GM06990 (cell line): ENCODE measurements around the gene LIN7C.

Experiments
- DNase-seq: peaks from one replicate; pipeline ENCODE4 v3.0.0-alpha.2; 2011; ENCODE audit not compliant: insufficient read length; ENCODE audit errors: extremely low read depth
- H3K27me3 ChIP-seq: replicated peaks from 2 replicates; pipeline ENCODE4 v1.6.0; 2011; ENCODE audit warnings: low read length; ENCODE audit not compliant: control insufficient read depth, insufficient read depth
- H3K36me3 ChIP-seq: 2 replicates; pipeline ENCODE4 v1.5.1; 2011; ENCODE audit warnings: low read length; ENCODE audit not compliant: control insufficient read depth, insufficient read depth
- H3K4me3 ChIP-seq: replicated peaks from 2 replicates; pipeline ENCODE4 v1.5.1; 2011; ENCODE audit warnings: low read depth, mild to moderate bottlenecking, control low read depth, low read length
- TF ChIP-seq, protein P1 (sequence below): IDR thresholded peaks from 2 replicates; pipeline ENCODE4 v1.5.1; 2011; ENCODE audit warnings: low read length, control low read depth, mild to moderate bottlenecking, inconsistent platforms; ENCODE audit not compliant: insufficient read depth, poor library complexity, severe bottlenecking

LIN7C gene

DNA sequence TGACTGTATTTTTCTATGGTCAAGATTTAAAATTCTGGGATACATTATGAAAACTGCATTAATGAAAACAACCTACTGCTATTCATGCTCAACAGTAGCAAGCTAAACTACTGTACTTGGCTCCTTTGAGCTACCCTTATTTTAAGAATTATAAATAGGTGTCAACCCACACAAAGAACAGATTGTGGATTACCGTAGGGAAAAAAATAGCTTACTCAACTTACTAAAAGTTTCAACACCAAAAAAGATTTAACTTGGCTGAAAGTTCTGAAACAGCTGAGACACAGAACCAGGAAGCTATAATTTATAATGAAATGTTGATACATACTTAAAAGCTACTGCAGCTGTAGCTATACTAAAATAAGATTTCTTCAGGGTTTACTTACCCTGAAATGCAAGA lies 10.1 kb downstream of the LIN7C start:
- Histone ChIP-seq H3K4me3 (no peak overlapping the region), H3K36me3 (peaks cover 2% of the 10 kb centered on the region; the same call in 1 of the 2 replicates), H3K27me3 (no peaks in the 10 kb centered on the region)
- TF ChIP-seq, protein P1, sequence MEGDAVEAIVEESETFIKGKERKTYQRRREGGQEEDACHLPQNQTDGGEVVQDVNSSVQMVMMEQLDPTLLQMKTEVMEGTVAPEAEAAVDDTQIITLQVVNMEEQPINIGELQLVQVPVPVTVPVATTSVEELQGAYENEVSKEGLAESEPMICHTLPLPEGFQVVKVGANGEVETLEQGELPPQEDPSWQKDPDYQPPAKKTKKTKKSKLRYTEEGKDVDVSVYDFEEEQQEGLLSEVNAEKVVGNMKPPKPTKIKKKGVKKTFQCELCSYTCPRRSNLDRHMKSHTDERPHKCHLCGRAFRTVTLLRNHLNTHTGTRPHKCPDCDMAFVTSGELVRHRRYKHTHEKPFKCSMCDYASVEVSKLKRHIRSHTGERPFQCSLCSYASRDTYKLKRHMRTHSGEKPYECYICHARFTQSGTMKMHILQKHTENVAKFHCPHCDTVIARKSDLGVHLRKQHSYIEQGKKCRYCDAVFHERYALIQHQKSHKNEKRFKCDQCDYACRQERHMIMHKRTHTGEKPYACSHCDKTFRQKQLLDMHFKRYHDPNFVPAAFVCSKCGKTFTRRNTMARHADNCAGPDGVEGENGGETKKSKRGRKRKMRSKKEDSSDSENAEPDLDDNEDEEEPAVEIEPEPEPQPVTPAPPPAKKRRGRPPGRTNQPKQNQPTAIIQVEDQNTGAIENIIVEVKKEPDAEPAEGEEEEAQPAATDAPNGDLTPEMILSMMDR = no peak
- no peak for DNase-seq

DNA sequence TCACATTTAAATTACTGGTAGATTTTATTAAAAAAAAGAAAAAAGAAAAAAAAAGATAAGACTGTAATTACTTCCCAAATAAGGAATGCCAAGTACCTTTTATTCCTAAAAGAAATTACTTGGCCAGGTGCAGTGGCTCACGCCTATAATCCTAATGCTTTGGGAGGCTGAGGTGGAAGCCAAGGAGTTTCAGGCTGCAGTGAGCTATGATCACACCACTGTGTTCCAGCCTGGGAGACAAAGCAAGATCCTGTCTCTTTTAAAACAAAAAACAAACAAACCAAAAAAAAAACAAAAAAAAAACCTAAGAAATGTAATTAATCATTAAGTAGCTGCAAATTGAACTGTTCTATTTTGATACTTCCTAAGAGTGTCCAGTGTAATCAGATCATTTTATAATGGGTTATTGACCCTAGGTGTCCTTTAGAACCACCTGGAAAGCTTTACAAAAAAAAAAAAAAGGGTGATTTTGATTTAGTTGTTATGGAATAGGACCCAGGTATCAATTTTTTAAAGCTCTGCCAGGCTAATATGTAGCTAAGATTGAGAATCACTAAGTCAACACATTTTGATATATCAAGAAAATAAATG lies 10.8 kb downstream of the LIN7C start:
- Histone ChIP-seq H3K36me3 (peaks cover 2% of the 10 kb centered on the region; the same call in 1 of the 2 replicates), H3K4me3 (no peak overlapping the region), H3K27me3 (no peaks in the 10 kb centered on the region)
- TF ChIP-seq, protein P1 = no peak
- no peak for DNase-seq

DNA sequence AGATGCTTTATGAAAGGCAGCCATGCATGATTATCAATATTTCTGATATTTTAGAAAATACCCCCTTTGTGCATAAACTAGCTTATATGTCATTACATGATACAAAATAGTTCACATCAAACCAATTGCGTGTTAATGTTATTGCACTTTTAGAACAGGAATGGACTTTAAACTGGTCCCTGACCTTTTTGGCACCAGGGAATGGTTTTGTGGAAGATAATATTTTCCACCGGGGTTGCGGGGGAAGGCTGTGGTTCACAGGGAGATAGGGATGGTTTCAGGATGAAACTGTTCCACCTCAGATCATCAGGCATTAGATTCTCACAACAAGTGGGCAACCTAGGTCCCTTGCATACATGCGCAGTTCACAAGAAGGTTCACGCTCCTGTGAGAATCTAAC lies 17.5 kb downstream of the LIN7C start:
- TF ChIP-seq, protein P1 = no peak
- Histone ChIP-seq H3K27me3 (no peaks in the 10 kb centered on the region), H3K4me3 (no peak overlapping the region), H3K36me3 (0 out of 2 replicates have a peak, but pooled peaks cover 3% of the 10 kb centered on the region)
- DNase-seq = no peak

- 0 out of 2 replicates have a peak, but pooled peaks cover 3% of the 10 kb centered on the region for H3K36me3 ChIP-seq
- no peaks in the 10 kb centered on the region for H3K27me3 ChIP-seq
- TF ChIP-seq, protein P1 = no peak
- no peak overlapping the region for H3K4me3 ChIP-seq
- no peak for DNase-seq
Observed at GRCh38 chr11:27487706-27488105, 18.9 kb downstream of the LIN7C start.

- H3K4me3 ChIP-seq = no peak overlapping the region
- 0 out of 2 replicates have a peak, but pooled peaks cover 3% of the 10 kb centered on the region for H3K36me3 ChIP-seq
- H3K27me3 ChIP-seq = no peaks in the 10 kb centered on the region
- TF ChIP-seq, protein P1 = peak; percentile 84
- DNase-seq = no peak
Observed at GRCh38 chr11:27485930-27486773, 20.4 kb downstream of the LIN7C start.
